Liver (tissue), 9 donors: ENCODE results near the gene GATA1. TPM values are rescaled to one million over a fixed set of nuclear protein-coding genes. Genes with fewer than 3 reads are reported as not detected.

ENCODE experiments used
- DNase-seq: peaks from one replicate; pipeline ENCODE4 v3.0.0-alpha.2; 2017; ENCODE audit warnings: low spot score
- H3K27ac ChIP-seq, 2 donors: one replicate each; pipeline ENCODE4 v1.7.0; 2013; ENCODE audit warnings: inconsistent platforms in 2 of 2, low read length in 2 of 2, control low read depth in 1 of 2, low read depth in 1 of 2, mild to moderate bottlenecking in 1 of 2
- H3K27me3 ChIP-seq, 4 donors: one replicate each; pipeline versions ENCODE4 v1.6.1 to v1.7.0; 2013; ENCODE audit warnings: low read length in 3 of 4, inconsistent platforms in 1 of 4, mild to moderate bottlenecking in 1 of 4, moderate library complexity in 1 of 4; ENCODE audit not compliant: control insufficient read depth in 4 of 4, insufficient read depth in 4 of 4
- H3K36me3 ChIP-seq, 4 donors: one replicate each; pipeline versions ENCODE4 v1.6.1 to v1.7.0; 2013; ENCODE audit warnings: low read length in 3 of 4, mild to moderate bottlenecking in 3 of 4, low read depth in 1 of 4, moderate library complexity in 1 of 4; ENCODE audit not compliant: control insufficient read depth in 4 of 4, insufficient read depth in 3 of 4
- H3K4me1 ChIP-seq, 4 donors: one replicate each; pipeline versions ENCODE4 v1.6.1 to v1.7.0; 2013; ENCODE audit warnings: low read length in 3 of 4, mild to moderate bottlenecking in 3 of 4, moderate library complexity in 1 of 4; ENCODE audit not compliant: control insufficient read depth in 4 of 4, insufficient read depth in 4 of 4
- H3K4me3 ChIP-seq, 3 donors: one replicate each; pipeline versions ENCODE4 v1.6.1 to v1.7.0; 2013; ENCODE audit warnings: low read length in 3 of 3, control low read depth in 1 of 3, low read depth in 1 of 3, mild to moderate bottlenecking in 1 of 3
- H3K9ac ChIP-seq, 2 donors: one replicate each; pipeline ENCODE4 v1.7.0; 2013; ENCODE audit warnings: low read length in 2 of 2, mild to moderate bottlenecking in 2 of 2, moderate library complexity in 2 of 2, control low read depth in 1 of 2, low read depth in 1 of 2
- H3K9me3 ChIP-seq, 4 donors: one replicate each; pipeline versions ENCODE4 v1.6.1 to v1.7.0; 2013; ENCODE audit warnings: low read length in 3 of 4; ENCODE audit not compliant: control insufficient read depth in 4 of 4
- EGR1 ChIP-seq, 2 donors: IDR thresholded peaks; 2 replicates each; pipeline ENCODE4 v1.6.1; 2016 to 2018; ENCODE audit warnings: antibody characterized with exemption in 2 of 2, low read depth in 2 of 2
- FOXA1 ChIP-seq: IDR thresholded peaks from 2 replicates; pipeline ENCODE4 v1.6.1; 2016; ENCODE audit warnings: antibody characterized with exemption
- FOXA2 ChIP-seq: IDR thresholded peaks from 2 replicates; pipeline ENCODE4 v1.6.1; 2016; ENCODE audit warnings: antibody characterized with exemption
- GABPA ChIP-seq, 2 donors: IDR thresholded peaks in 1 of 2; conservative IDR thresholded peaks in 1 of 2; 2 replicates each; pipeline ENCODE4 v1.6.1; 2016; ENCODE audit warnings: antibody characterized with exemption in 2 of 2, mild to moderate bottlenecking in 1 of 2, moderate library complexity in 1 of 2
- HNF4A ChIP-seq, 2 donors: conservative IDR thresholded peaks; 2 replicates each; pipeline ENCODE4 v1.6.1; 2016; ENCODE audit warnings: antibody characterized with exemption in 2 of 2, mild to moderate bottlenecking in 2 of 2
- HNF4G ChIP-seq: IDR thresholded peaks from 2 replicates; pipeline ENCODE4 v1.6.1; 2016; ENCODE audit warnings: antibody characterized with exemption
- JUND ChIP-seq, 2 donors: IDR thresholded peaks; 2 replicates each; pipeline ENCODE4 v1.6.1; 2016; ENCODE audit warnings: antibody characterized with exemption in 2 of 2
- NR2F2 ChIP-seq: IDR thresholded peaks from 2 replicates; pipeline ENCODE4 v1.6.1; 2016; ENCODE audit warnings: antibody characterized with exemption
- RAD21 ChIP-seq, 2 donors: IDR thresholded peaks; 2 replicates each; pipeline ENCODE4 v1.6.1; 2016; ENCODE audit warnings: antibody characterized with exemption in 2 of 2, mild to moderate bottlenecking in 2 of 2
- REST ChIP-seq: IDR thresholded peaks from 2 replicates; pipeline ENCODE4 v1.6.1; 2016; ENCODE audit warnings: antibody characterized with exemption, mild to moderate bottlenecking
- RXRA ChIP-seq, 2 donors: IDR thresholded peaks; 2 replicates each; pipeline ENCODE4 v1.6.1; 2017 to 2018; ENCODE audit warnings: antibody characterized with exemption in 2 of 2, mild to moderate bottlenecking in 1 of 2
- YY1 ChIP-seq: IDR thresholded peaks from 2 replicates; pipeline ENCODE4 v1.6.1; 2016; ENCODE audit warnings: antibody characterized with exemption, mild to moderate bottlenecking
- WGBS: extraction: QIAGEN DNeasy Blood & Tissue Kit; methylation state at CpG from one replicate; pipeline ENCODE4 v1.1.7; 2013; 5-methylcytosine and 5-hydroxymethylcytosine counted together
- polyA plus RNA-seq, 2 donors: library from polyadenylated mRNA; stranded (reverse) in 1 of 2; unstranded in 1 of 2; fragments of 200-250 nt in 1 of 2; fragments of >200 nt in 1 of 2; fragmentation: Nextera tagmentation in 1 of 2; extraction: Ambion mirVana in 1 of 2; gene quantifications; one replicate each; pipeline versions ENCODE4 v1.2.1 to v1.2.3, GENCODE V29; 2013 to 2015
- total RNA-seq, 2 donors: library from RNA; depleted of rRNA; stranded (reverse); fragments of >200 nt; gene quantifications; one replicate each; pipeline ENCODE4 v1.2.3, GENCODE V29; 2014
- donor health status: healthy.
- donor health status: healthy.
- donor health status: healthy.
- donor health status: healthy.
- donor health status: healthy.

GATA1 gene
- total and polyA plus RNA-seq, 4 donors: 0.05 to 39.9 TPM; not detected in 2

DNA sequence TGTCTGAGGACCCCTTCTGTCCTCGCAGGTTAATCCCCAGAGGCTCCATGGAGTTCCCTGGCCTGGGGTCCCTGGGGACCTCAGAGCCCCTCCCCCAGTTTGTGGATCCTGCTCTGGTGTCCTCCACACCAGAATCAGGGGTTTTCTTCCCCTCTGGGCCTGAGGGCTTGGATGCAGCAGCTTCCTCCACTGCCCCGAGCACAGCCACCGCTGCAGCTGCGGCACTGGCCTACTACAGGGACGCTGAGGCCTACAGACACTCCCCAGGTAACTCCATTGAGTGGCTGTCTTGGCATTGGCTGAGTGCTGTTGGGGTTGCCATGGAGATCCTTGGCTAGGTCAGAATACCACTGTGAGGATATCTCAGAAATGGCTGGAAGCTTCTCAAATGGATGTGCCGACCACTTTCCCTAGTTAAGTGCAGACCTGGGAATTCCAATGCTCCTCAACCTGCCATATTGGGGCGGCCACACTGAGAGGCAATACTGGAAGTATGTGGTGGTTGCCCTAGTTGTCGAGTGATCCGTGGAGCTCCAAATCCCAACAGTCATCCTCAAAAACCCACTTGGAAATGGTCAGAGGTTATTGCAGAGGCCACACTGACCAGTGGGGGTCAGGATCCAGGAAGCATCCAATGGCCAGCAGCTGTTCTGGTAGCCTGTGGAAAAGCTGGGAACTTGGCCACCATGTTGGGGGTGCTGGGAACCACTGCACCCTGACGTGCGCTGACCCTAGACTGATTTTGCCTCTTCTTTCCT lies 4.9 kb downstream of the GATA1 start (continued):
- no peak for TF ChIP-seq REST

- Histone ChIP-seq H3K27me3 (peaks cover 0 to 3% (median 0%) of the 10 kb centered on the region in 4 donors), H3K4me3 (no peak overlapping the region), H3K36me3 (no peaks in the 10 kb centered on the region), H3K27ac (no peak overlapping the region), H3K9me3 (no peaks in the 10 kb centered on the region), H3K4me1 (no peaks in the 10 kb centered on the region), H3K9ac (no peak overlapping the region)
- 94% methylated on average over 7 of the region's 7 CpGs for WGBS
- no peak for DNase-seq
- TF ChIP-seq JUND (IDR thresholded peaks at IDR 0.05) (no peak), HNF4A (conservative IDR thresholded peaks at IDR 0.05) (no peak), FOXA1 (no peak), REST (no peak), YY1 (no peak), GABPA (IDR thresholded peaks at IDR 0.05 in 1 of 2, conservative IDR thresholded peaks at IDR 0.05 in 1 of 2) (no peak)
These were observed 5.8 kb downstream of the GATA1 start for GRCh38 chrX:48792219-48792618.

- H3K9ac ChIP-seq: no peak overlapping the region
- H3K36me3 ChIP-seq: no peaks in the 10 kb centered on the region
- no peak overlapping the region for H3K4me3 ChIP-seq
- H3K9me3 ChIP-seq: no peaks in the 10 kb centered on the region
- WGBS: 91% methylated on average over 4 of the region's 4 CpGs
- no peaks in the 10 kb centered on the region for H3K4me1 ChIP-seq
- DNase-seq: no peak
- no peak overlapping the region for H3K27ac ChIP-seq
- TF ChIP-seq HNF4G: no peak
- TF ChIP-seq RXRA (IDR thresholded peaks at IDR 0.05): no peak
- TF ChIP-seq REST: no peak
- TF ChIP-seq EGR1 (IDR thresholded peaks at IDR 0.05; ENCODE audit: low read depth in 2 of 2): no peak
- TF ChIP-seq FOXA2: no peak
- no peak for TF ChIP-seq JUND (IDR thresholded peaks at IDR 0.05)
- no peak for TF ChIP-seq RAD21 (IDR thresholded peaks at IDR 0.05)
- TF ChIP-seq YY1: no peak
- TF ChIP-seq NR2F2: no peak
- TF ChIP-seq GABPA (IDR thresholded peaks at IDR 0.05 in 1 of 2, conservative IDR thresholded peaks at IDR 0.05 in 1 of 2): no peak
- H3K27me3 ChIP-seq: peaks cover 0 to 3% (median 0%) of the 10 kb centered on the region in 4 donors
These were observed 7.5 kb downstream of the GATA1 start for GRCh38 chrX:48793935-48794334.
